Heart left ventricle (tissue), 13 donors: Measurements from ENCODE around the gene DNER.

Experiments
- CTCF ChIP-seq, 12 donors: fragments of 200-600 bp; sonication (generic) in 4 of 12; IDR thresholded peaks; one replicate each; pipeline versions ENCODE4 v1.5.0 to v1.8.0; 2018 to 2022; ENCODE audit warnings: antibody characterized with exemption in 12 of 12, mild to moderate bottlenecking in 5 of 12
- POLR2A ChIP-seq, 2 donors: fragments of 450-650 bp; IDR thresholded peaks; one replicate each; pipeline ENCODE4 v1.6.1; 2017; ENCODE audit warnings: antibody characterized with exemption in 2 of 2, mild to moderate bottlenecking in 2 of 2, moderate library complexity in 2 of 2
- donor health status: ischemic (EF 13 %, LVEDD 7.1; RV severe dilation, severe dysfunction).
- donor health status: DM: no; HTN: yes; CAD: no.
- donor health status: DM: no; HTN: no; CAD: no.
- donor health status: ischemic (EF 25% LVEDD 6.9; RV normal size, moderate dysfunction).
- donor health status: ischemic (EF 25% LVEDD 5.7; RV mildly dilated, moderate dysfunction).
- donor health status: ischemic (EF 35%, LVEDD 5.7; RV mildly dilated, moderate dysfunction).
- donor health status: nonischemic (EF 11% LVEDD 7.7; RV severe dilation, severe dysfunction).
- donor health status: DM: yes; HTN: yes; CAD: no.
- donor health status: PGD.
- donor health status: ischemic (EF 29% LVEDD 5.4; RV normal size, mild dysfunction).
- donor health status: nonischemic (EF 23%, LVEDD 6.1; RV moderate dilation, normal function).

- TF ChIP-seq CTCF (IDR thresholded peaks at IDR 0.05) (no peak), POLR2A (IDR thresholded peaks at IDR 0.05) (no peak)
Observed at GRCh38 chr2:229582151-229582550, 132.2 kb downstream of the DNER start.
